NCI-H345 treated with DMSO at 0.1 percent for 48 hours (cell line): ENCODE results near the gene MEIOB.
"Not testable (repeated sequence)": the region's sequence is repeated elsewhere in the genome, so short reads cannot be mapped to it uniquely, and the experiment has no call there.

Source experiments
- DNase-seq: peaks from one replicate; lab custom pipeline; 2025; ENCODE audit not compliant: unreplicated experiment; lab: John Stamatoyannopoulos, UW

MEIOB gene

GRCh38 chr16:1816396-1817275 lies 55.3 kb downstream of the MEIOB start:
- DNase-seq: no peak

GRCh38 chr16:1815461-1815860 lies 56.5 kb downstream of the MEIOB start:
- no peak for DNase-seq

GRCh38 chr16:1812732-1813163 lies 59.2 kb downstream of the MEIOB start:
- peak; percentile 66 for DNase-seq

- no peak for DNase-seq
Measured at GRCh38 chr16:1810536-1810935, 61.4 kb downstream of the MEIOB start.

- no peak for DNase-seq
Measured at GRCh38 chr16:1810106-1810505, 61.9 kb downstream of the MEIOB start.

GRCh38 chr16:1809281-1809801 lies 62.6 kb downstream of the MEIOB start:
- no peak for DNase-seq

GRCh38 chr16:1808691-1809090 lies 63.3 kb downstream of the MEIOB start:
- DNase-seq: no peak

GRCh38 chr16:1807626-1808025 lies 64.3 kb downstream of the MEIOB start:
- DNase-seq: no peak

- DNase-seq: no peak
Measured at GRCh38 chr16:1800701-1801100, 71.3 kb downstream of the MEIOB start.

GRCh38 chr16:1799263-1799662 lies 72.7 kb downstream of the MEIOB start:
- DNase-seq: not testable (repeated sequence)

- DNase-seq: no peak
Measured at GRCh38 chr16:1794908-1795666, 76.9 kb downstream of the MEIOB start.

- DNase-seq: peak; percentile 12
Measured at GRCh38 chr16:1794221-1794871, 77.6 kb downstream of the MEIOB start.

- no peak for DNase-seq
Measured at GRCh38 chr16:1793578-1794220, 78.3 kb downstream of the MEIOB start, which contains the start of gene IGFALS. Gene IGFALS, minus strand, starts transcription at chr16:1793705. Its CDS starts 53 bp downstream, at chr16:1793652.

GRCh38 chr16:1792836-1793577 lies 79.0 kb downstream of the MEIOB start:
- no peak for DNase-seq

GRCh38 chr16:1791943-1792812 lies 79.8 kb downstream of the MEIOB start:
- no peak for DNase-seq

GRCh38 chr16:1791256-1791942 lies 80.6 kb downstream of the MEIOB start:
- DNase-seq: no peak

GRCh38 chr16:1790611-1791255 lies 81.2 kb downstream of the MEIOB start:
- no peak for DNase-seq

- no peak for DNase-seq
Measured at GRCh38 chr16:1790261-1790610, 81.7 kb downstream of the MEIOB start.
